BLaER1 (cell line): ENCODE results near the gene TTLL5.

Experiments
- H3K27ac ChIP-seq: shearing (Covaris generic); formaldehyde crosslinking; 2 replicates; pipeline ENCODE4 v1.8.1; 2022
- H3K27me3 ChIP-seq: shearing (Covaris generic); formaldehyde crosslinking; 2 replicates; pipeline ENCODE4 v1.8.1; 2022
- H3K36me3 ChIP-seq: shearing (Covaris generic); formaldehyde crosslinking; 2 replicates; pipeline ENCODE4 v1.8.1; 2022
- H3K4me1 ChIP-seq: shearing (Covaris generic); formaldehyde crosslinking; 2 replicates; pipeline ENCODE4 v1.8.1; 2022
- H3K4me2 ChIP-seq: shearing (Covaris generic); formaldehyde crosslinking; 2 replicates; pipeline ENCODE4 v1.8.1; 2022
- H3K4me3 ChIP-seq: shearing (Covaris generic); formaldehyde crosslinking; 2 replicates; pipeline ENCODE4 v1.8.1; 2022
- H3K9ac ChIP-seq: shearing (Covaris generic); formaldehyde crosslinking; 2 replicates; pipeline ENCODE4 v1.8.1; 2022
- H3K9me3 ChIP-seq: shearing (Covaris generic); formaldehyde crosslinking; 2 replicates; pipeline ENCODE4 v1.8.1; 2022
- H4K20me1 ChIP-seq: shearing (Covaris generic); formaldehyde crosslinking; 2 replicates; pipeline ENCODE4 v1.8.1; 2022
- Cebpa-rat ChIP-seq: shearing (Covaris generic); IDR thresholded peaks from 2 replicates; pipeline ENCODE4 v1.8.1; 2022

TTLL5 gene

DNA sequence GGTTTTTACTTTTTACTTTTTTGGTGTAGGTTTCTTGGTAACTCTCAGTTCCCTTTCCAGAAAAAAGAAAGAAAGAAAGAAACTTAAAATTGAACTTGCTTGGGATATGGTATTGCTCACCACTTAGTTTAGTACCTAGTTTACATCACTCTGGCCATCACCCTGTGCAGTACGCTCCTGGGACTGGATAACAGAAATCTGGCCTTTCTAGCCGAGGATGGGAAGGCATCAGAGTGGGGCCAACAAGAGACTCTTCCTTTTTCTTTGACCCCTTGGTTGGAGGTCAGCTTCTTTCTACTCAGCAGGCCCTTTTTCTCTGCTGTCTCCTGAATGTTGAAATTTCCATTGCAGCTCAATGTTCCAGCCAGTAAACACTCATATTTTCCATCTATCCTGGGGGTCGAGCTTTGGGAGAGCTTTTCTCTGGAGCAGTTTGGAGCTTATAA, 164.1 kb downstream of the TTLL5 start:
- no peak overlapping the region for H3K9ac ChIP-seq
- H3K27me3 ChIP-seq: no peaks in the 10 kb centered on the region
- H3K4me2 ChIP-seq: no peak overlapping the region
- H3K4me3 ChIP-seq: no peak overlapping the region
- H3K36me3 ChIP-seq: peaks cover 36% of the 10 kb centered on the region
- H3K27ac ChIP-seq: no peak overlapping the region
- no peaks in the 10 kb centered on the region for H3K9me3 ChIP-seq
- no peaks in the 10 kb centered on the region for H3K4me1 ChIP-seq
- TF ChIP-seq Cebpa-rat: no peak
- no peaks in the 10 kb centered on the region for H4K20me1 ChIP-seq

DNA sequence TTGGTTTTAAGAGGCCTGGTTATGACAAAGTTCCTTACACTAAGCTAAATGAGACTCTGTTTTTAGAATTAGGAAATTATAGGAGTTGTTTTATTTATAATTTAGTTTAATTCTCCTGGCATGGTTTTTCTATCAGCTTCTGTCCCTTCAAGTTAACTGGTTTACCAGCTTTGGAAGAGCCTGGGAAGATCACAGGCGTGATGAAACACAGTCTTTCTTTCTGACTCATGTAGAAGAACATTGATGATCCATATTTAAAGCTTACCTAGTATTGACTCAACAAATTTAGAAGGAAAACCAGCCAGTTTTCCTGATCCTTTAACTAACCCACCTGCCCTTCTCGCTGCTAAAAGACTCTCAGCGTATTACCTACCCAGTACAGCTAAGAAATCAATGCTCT, 165.6 kb downstream of the TTLL5 start:
- Histone ChIP-seq H3K4me1 (no peaks in the 10 kb centered on the region), H3K4me2 (no peak overlapping the region), H3K27ac (no peak overlapping the region), H3K9me3 (no peaks in the 10 kb centered on the region), H4K20me1 (no peaks in the 10 kb centered on the region), H3K36me3 (peaks cover 29% of the 10 kb centered on the region), H3K4me3 (no peak overlapping the region), H3K9ac (no peak overlapping the region), H3K27me3 (no peaks in the 10 kb centered on the region)
- no peak for TF ChIP-seq Cebpa-rat

DNA sequence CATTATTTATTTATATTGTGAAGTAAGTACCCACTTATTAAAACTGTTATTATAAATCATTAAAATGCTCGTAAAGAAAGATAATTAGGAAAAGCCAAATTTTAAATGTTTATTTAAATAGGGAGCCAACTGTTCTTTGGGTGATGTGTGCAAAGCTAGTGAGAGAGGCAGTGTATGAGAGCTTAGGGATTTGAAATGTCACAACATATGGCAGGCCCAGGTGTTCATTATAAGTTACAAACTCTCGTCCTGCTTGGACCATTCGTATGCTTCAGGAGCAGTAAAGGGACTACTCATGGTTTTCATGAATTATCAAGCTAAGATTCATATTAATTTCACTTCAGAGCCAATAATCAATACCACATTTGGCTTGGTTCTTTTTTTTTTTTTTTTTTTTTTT, 166.3 kb downstream of the TTLL5 start:
- Histone ChIP-seq H3K9me3 (no peaks in the 10 kb centered on the region), H3K4me3 (no peak overlapping the region), H3K4me1 (no peaks in the 10 kb centered on the region), H3K27ac (no peak overlapping the region), H3K36me3 (peaks cover 22% of the 10 kb centered on the region), H3K4me2 (no peak overlapping the region), H4K20me1 (no peaks in the 10 kb centered on the region), H3K9ac (no peak overlapping the region), H3K27me3 (no peaks in the 10 kb centered on the region)
- TF ChIP-seq Cebpa-rat: no peak

DNA sequence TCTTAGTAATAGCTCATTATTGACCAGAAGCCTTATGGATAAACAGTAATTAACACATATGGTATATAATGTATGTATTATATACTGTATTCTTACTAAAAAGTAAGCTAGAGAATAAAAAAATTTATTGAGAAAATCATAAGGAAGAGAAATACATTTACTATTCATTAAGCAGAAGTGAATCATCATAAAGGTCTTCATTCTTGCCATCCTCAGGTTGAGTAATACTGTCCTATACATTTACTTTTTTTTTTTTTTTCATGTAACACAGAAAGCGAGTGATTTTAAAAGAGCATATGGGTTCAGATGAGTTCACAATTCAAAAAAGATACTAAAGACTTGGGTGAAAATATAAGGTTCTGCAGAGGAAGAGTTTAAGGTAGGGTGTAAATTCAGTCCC, 168.3 kb downstream of the TTLL5 start:
- TF ChIP-seq Cebpa-rat: no peak
- Histone ChIP-seq H3K4me1 (no peaks in the 10 kb centered on the region), H3K27me3 (no peaks in the 10 kb centered on the region), H3K27ac (no peak overlapping the region), H3K4me2 (no peak overlapping the region), H3K4me3 (no peak overlapping the region), H3K36me3 (peaks cover 25% of the 10 kb centered on the region), H3K9ac (no peak overlapping the region), H3K9me3 (no peaks in the 10 kb centered on the region), H4K20me1 (no peaks in the 10 kb centered on the region)

DNA sequence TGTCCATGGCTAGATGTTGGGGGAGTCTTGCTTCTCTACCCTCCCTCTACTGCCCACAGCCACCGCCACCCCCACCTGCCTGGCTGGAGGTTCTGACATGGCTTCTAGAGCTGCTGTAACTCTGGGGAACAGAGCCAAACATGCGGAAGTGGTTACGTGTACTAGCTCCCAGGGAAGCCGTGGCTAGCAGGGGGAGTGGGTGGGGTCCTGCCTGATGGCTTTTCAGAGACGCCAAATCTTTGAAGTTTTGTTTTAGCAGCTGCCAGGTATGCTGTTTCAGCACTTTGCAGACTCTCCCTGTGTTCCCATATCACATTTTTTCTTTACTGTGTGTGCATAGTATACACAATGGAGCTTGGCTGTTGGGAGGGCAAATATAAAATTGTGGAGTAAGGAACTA, 170.4 kb downstream of the TTLL5 start:
- Histone ChIP-seq H3K4me2 (no peak overlapping the region), H3K36me3 (peaks cover 25% of the 10 kb centered on the region; the same call in 1 of the 2 replicates), H3K9ac (no peak overlapping the region), H3K9me3 (no peaks in the 10 kb centered on the region), H3K4me1 (no peaks in the 10 kb centered on the region), H3K4me3 (no peak overlapping the region), H3K27ac (no peak overlapping the region), H4K20me1 (no peaks in the 10 kb centered on the region), H3K27me3 (no peaks in the 10 kb centered on the region)
- no peak for TF ChIP-seq Cebpa-rat

DNA sequence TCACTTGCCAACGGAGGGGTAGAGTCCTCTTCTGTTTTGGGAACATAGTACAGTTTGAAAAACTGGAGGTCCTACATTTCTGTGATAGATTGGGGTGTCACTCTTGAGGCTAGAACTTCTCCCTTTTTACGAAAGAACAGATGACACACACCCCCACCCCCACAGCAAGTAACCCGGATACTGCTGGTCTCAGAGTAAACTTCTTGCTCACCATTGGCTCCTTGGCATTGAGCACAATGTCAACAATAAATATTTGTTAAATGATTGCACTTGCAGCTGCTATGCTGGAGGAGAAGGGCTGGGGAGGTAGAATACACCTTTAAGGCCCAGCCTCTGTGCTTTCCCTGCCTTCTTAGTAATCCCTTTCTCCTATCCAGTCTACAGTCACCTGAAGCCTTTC, 170.9 kb downstream of the TTLL5 start:
- no peaks in the 10 kb centered on the region for H3K4me1 ChIP-seq
- no peaks in the 10 kb centered on the region for H3K27me3 ChIP-seq
- no peaks in the 10 kb centered on the region for H4K20me1 ChIP-seq
- peaks cover 26% of the 10 kb centered on the region for H3K36me3 ChIP-seq
- no peak overlapping the region for H3K4me3 ChIP-seq
- no peak overlapping the region for H3K4me2 ChIP-seq
- no peak for TF ChIP-seq Cebpa-rat
- H3K9ac ChIP-seq: no peak overlapping the region
- H3K27ac ChIP-seq: no peak overlapping the region
- no peaks in the 10 kb centered on the region for H3K9me3 ChIP-seq

DNA sequence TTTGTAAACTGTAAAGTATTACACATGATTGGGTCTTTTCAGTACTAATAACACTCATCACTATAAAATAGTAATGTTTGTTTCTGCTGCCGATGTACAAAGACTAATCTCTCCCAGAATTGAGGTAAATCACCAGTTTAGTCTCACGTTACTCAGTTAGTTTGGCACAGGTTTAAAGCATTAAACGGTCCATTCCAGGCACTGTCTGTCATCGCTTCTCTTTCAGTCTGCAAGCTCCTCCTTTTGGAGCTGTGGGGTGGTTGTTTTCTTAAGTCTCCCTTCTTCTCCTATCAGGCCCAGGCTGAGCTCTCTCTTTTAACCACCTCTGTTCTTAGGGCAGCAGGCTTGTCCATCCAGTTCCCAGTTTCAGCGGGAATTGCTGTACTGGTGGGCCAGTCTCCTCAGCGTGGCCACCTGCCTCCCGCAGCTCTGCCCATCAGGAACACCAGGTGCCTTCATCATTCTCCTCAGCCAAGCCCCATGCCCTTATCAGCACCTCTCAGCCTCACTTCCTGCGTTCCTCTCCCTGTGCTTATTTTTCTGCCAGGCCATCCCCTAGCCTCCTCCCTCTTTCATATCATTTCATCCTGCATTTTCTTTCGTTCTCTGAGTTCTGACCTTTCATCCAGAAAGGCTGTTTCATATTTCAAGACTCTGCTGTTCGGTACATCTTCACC, 171.7 kb downstream of the TTLL5 start:
- no peaks in the 10 kb centered on the region for H3K9me3 ChIP-seq
- no peak overlapping the region for H3K27ac ChIP-seq
- H3K27me3 ChIP-seq: no peaks in the 10 kb centered on the region
- no peaks in the 10 kb centered on the region for H4K20me1 ChIP-seq
- no peaks in the 10 kb centered on the region for H3K4me1 ChIP-seq
- H3K4me3 ChIP-seq: no peak overlapping the region
- H3K36me3 ChIP-seq: peaks cover 30% of the 10 kb centered on the region
- H3K4me2 ChIP-seq: no peak overlapping the region
- H3K9ac ChIP-seq: no peak overlapping the region
- no peak for TF ChIP-seq Cebpa-rat

DNA sequence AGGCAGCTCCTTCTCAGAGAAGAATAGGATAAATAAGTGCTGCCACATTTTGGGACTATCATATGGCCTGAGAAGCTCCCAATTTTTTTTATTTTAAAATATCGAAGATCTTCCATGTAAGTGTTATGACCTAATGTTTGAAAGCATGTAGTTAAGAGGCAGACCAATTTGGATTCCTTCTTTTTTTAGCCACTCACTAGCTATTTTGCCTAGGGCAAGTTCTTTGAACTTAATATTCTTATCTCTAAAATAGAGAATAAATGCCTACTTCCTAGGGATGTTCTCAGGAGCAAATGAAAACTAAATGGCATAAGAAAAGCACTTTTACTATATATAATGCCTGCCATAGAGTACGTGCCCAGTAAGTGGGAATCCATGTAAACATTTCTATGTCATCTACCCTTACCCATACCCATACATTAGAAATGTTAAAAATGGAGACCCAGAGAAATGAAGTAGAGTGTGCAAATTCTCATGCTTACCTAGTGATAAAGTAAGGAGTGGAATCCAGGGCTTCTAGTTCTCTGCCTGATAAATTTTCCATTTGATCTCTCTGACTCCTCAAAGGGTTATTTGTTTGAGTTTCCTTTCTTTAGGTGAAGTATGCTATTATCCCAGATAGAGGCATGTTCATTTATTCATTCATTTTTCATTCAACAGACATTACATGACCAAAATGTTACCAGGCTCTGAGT, 172.4 kb downstream of the TTLL5 start:
- Histone ChIP-seq H3K4me1 (no peaks in the 10 kb centered on the region), H3K4me3 (no peak overlapping the region), H3K4me2 (no peak overlapping the region), H3K27me3 (no peaks in the 10 kb centered on the region), H3K9ac (no peak overlapping the region), H4K20me1 (no peaks in the 10 kb centered on the region), H3K9me3 (0 out of 2 replicates have a peak, but pooled peaks cover under 1% of the 10 kb centered on the region), H3K27ac (no peak overlapping the region), H3K36me3 (peaks cover 31% of the 10 kb centered on the region)
- TF ChIP-seq Cebpa-rat: no peak

DNA sequence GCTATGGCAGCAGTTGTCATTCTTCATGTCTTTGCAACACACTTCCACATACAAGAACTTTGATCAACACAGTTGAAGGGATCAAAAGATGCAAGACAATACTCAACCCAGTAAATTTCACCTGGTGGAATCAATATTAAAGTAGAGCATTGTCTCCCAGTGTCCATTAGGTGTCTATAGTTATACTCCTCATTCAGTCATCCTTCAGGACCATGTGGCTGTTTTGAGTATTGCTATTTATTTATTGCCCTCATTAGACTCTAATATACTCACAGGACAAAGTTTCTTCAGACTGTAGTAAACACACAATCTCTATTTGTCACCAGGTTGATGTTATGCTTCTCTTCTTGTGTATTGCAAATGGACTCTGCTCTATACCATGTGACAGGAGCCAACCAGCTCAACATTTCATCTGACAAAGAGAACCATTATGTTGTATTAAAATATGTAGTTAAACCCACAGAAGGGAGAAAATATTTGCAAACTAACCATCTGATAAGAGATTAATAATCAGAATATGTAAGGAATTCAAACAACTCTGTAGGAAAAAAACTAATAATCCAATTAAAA, 174.2 kb downstream of the TTLL5 start:
- peaks cover 8% of the 10 kb centered on the region; the same call in 1 of the 2 replicates for H3K9me3 ChIP-seq
- H3K4me3 ChIP-seq: no peak overlapping the region
- H3K4me2 ChIP-seq: no peak overlapping the region
- no peak overlapping the region for H3K9ac ChIP-seq
- H3K4me1 ChIP-seq: no peaks in the 10 kb centered on the region
- H3K27me3 ChIP-seq: no peaks in the 10 kb centered on the region
- no peak for TF ChIP-seq Cebpa-rat
- no peaks in the 10 kb centered on the region for H4K20me1 ChIP-seq
- H3K27ac ChIP-seq: no peak overlapping the region
- H3K36me3 ChIP-seq: peaks cover 42% of the 10 kb centered on the region

DNA sequence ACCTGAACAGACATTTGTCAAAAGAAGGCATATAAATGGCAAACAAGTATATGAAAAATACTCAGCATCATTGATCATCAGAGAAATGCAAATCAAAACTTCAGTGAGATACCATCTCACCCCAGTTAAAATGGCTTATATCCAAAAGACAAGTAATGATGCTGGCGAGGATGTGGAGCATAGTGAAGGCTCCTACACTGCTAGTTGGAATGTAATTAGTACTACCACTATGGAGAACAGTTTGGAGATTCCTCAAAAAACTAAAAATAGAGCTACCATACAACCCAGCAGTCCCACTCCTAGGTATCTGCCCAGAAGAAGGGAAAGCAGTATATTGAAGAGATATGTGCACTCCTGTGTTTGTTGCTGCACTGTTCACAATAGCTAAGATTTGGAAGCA, 174.7 kb downstream of the TTLL5 start:
- H3K4me2 ChIP-seq: no peak overlapping the region
- H3K27ac ChIP-seq: no peak overlapping the region
- H3K4me1 ChIP-seq: no peaks in the 10 kb centered on the region
- peaks cover 42% of the 10 kb centered on the region for H3K36me3 ChIP-seq
- H4K20me1 ChIP-seq: no peaks in the 10 kb centered on the region
- no peak overlapping the region for H3K4me3 ChIP-seq
- H3K9ac ChIP-seq: no peak overlapping the region
- H3K27me3 ChIP-seq: no peaks in the 10 kb centered on the region
- no peak for TF ChIP-seq Cebpa-rat
- peaks cover 8% of the 10 kb centered on the region; the same call in 1 of the 2 replicates for H3K9me3 ChIP-seq
